Brain microvascular endothelial cell (primary cell): ENCODE data around the gene CBL.

ENCODE experiments used
- DNase-seq: peaks from one replicate; pipeline ENCODE4 v3.0.0-alpha.2; 2020
- H3K27ac ChIP-seq: fragments of 250-450 bp; sonication (Bioruptor Pico); 2 replicates; pipeline ENCODE4 v1.5.1; 2020; ENCODE audit warnings: mild to moderate bottlenecking, moderate library complexity
- H3K27me3 ChIP-seq: fragments of 250-450 bp; sonication (Bioruptor Pico); replicated peaks from 2 replicates; pipeline ENCODE4 v1.5.1; 2020; ENCODE audit warnings: mild to moderate bottlenecking
- H3K36me3 ChIP-seq: fragments of 250-450 bp; sonication (Bioruptor Pico); replicated peaks from 2 replicates; pipeline ENCODE4 v1.5.1; 2020; ENCODE audit warnings: mild to moderate bottlenecking
- H3K4me3 ChIP-seq: 2 replicates; pipeline ENCODE4 v1.5.1; 2011; ENCODE audit warnings: low read depth, mild to moderate bottlenecking, control low read depth, low read length, moderate library complexity
- CTCF ChIP-seq: IDR thresholded peaks from 2 replicates; pipeline ENCODE4 v1.5.1; 2011; ENCODE audit warnings: low read depth, mild to moderate bottlenecking, moderate library complexity, low read length, control low read depth, inconsistent platforms; ENCODE audit errors: missing control alignments
- in situ Hi-C: cut with HindIII; loops from 2 replicates; pipeline ENCODE4 v1.10.0; 2017; ENCODE audit warnings: low sequenced_read_pairs, low pct_ligation_motif_present

CBL gene

GRCh38 chr11:119341222-119342022 lies 135.3 kb downstream of the CBL start:
- Histone ChIP-seq H3K4me3 (no peak overlapping the region), H3K27ac (no peak overlapping the region), H3K36me3 (no peaks in the 10 kb centered on the region), H3K27me3 (peaks cover 15% of the 10 kb centered on the region)
- in situ Hi-C loops, result no loop called here
- TF ChIP-seq CTCF, result no peak
- no peak for DNase-seq

DNA sequence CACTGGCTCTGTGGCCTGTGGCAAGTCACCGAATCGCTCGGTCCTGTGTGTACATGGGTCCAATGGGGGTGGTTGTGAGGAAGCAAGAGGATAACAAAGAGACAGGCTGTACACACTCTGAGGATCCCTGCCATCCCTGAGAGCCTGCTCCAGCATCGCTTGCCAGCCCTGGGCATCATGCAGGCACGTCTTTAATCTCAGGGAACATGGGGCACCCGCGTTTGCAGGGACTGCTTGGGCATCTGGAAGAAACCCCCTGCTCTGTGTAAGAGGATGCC lies 135.8 kb downstream of the CBL start:
- TF ChIP-seq CTCF, result no peak
- DNase-seq, result no peak
- in situ Hi-C loops, result no loop called here
- H3K27me3 ChIP-seq, result peaks cover 18% of the 10 kb centered on the region
- H3K4me3 ChIP-seq, result no peak overlapping the region
- no peak overlapping the region for H3K27ac ChIP-seq
- H3K36me3 ChIP-seq, result no peaks in the 10 kb centered on the region

DNA sequence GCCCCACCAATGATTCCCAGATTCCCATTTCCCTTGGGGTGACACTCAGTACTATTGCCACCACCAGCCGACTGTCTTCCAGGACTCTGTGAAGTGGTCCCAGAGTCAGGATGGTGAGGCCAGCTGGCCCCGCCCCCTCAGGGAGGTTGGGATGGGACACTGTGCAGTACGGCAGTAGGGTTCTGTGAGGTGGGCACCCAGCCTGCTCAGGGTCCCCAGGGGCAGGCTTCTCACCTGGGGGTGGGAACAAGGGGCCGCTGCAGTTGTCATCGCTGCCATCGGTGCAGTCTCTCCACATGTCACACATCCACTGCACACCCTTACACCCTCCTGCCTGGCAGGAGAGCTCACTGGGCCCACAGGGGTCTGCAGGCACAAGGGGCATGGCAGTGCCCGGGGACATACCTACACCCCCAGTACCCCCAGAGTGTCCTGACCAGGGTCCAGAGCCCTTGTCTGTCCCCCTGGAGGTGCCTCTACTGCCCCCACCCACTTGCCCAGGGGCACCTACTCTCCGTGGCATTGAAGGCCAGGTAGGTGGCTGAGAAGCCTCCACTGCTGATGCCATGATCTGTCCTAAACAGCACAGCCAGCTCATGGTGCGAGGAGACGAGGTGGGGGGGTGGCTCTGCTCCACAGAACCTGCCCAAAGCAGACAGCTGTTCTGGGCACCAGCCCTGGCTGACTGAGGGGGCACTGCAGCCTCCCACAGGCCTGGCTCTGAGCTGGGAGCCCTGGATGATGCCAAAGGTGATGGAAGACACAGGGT lies 136.4 kb downstream of the CBL start:
- Histone ChIP-seq H3K36me3 (no peaks in the 10 kb centered on the region), H3K27ac (no peak overlapping the region), H3K4me3 (no peak overlapping the region), H3K27me3 (peaks cover 18% of the 10 kb centered on the region)
- no peak for DNase-seq
- no peak for TF ChIP-seq CTCF
- in situ Hi-C loops, result no loop called here

GRCh38 chr11:119343726-119344125 lies 137.6 kb downstream of the CBL start:
- in situ Hi-C loops, result no loop called here
- Histone ChIP-seq H3K36me3 (no peaks in the 10 kb centered on the region), H3K4me3 (no peak overlapping the region), H3K27ac (no peak overlapping the region), H3K27me3 (peaks cover 18% of the 10 kb centered on the region)
- no peak for TF ChIP-seq CTCF
- DNase-seq, result no peak

GRCh38 chr11:119344291-119345010 lies 138.3 kb downstream of the CBL start:
- no peak overlapping the region for H3K4me3 ChIP-seq
- TF ChIP-seq CTCF, result no peak
- no peak overlapping the region for H3K27ac ChIP-seq
- no peaks in the 10 kb centered on the region for H3K36me3 ChIP-seq
- no peak for DNase-seq
- H3K27me3 ChIP-seq, result peaks cover 18% of the 10 kb centered on the region
- in situ Hi-C loops, result no loop called here
